ENCODE data around the gene IL15RA. TPM values are rescaled to one million over a fixed set of nuclear protein-coding genes. Genes with fewer than 3 reads are reported as not detected.

The IL15RA gene
- total and polyA plus RNA-seq, 2 of the 8 experiments (the other 6 are each of a cell fraction or from before 2014, with no cell fraction given) = 1.3 to 1.4 TPM

DNA sequence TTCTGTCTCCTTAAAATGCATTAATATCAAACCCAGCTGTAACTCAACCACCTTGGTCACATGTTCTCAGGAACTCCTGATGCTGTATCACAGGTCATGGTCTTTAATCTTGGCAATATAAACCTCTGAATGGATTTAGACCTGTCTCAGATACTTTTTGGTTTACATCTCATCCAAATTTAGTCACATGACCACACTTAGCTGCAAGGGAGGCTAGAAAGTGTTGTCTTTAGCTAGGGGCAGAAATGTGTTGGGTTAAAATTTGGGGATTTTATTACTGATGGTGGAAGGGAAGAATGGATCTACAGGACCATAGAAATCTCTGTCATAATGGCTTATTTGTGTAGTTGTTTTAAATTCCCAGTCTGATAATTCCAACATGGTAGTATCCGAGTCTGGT, 29.6 kb upstream of the IL15RA start (continued):
- TF ChIP-seq HDAC2 (IDR thresholded peaks at IDR 0.05; ENCODE audit: borderline replicate concordance in 1 of 2, low read depth in 2 of 2, low read length in 2 of 2) (no peak), NRF1 (IDR thresholded peaks at IDR 0.05; ENCODE audit: low read depth, low read length) (no peak), SAP30 (IDR thresholded peaks at IDR 0.05; ENCODE audit: insufficient read depth, insufficient replicate concordance, low read length) (no peak)
